HEK293 (cell line): Measurements from ENCODE around the gene POLN.
A peak's percentile ranks its signal among the peaks of the same experiment; 100 is the strongest.

ENCODE experiments used
- BCL11B ChIP-seq: fragments of 450-650 bp; formaldehyde crosslinking; IDR thresholded peaks from 2 replicates; pipeline ENCODE4 v1.5.1; 2016; ENCODE audit warnings: low read depth, missing biosample characterization, missing genetic modification characterization
- GLI4 ChIP-seq: fragments of 450-650 bp; formaldehyde crosslinking; IDR thresholded peaks from 2 replicates; pipeline ENCODE4 v1.5.1; 2016; ENCODE audit warnings: missing biosample characterization, missing genetic modification characterization
- IKZF3 ChIP-seq: fragments of 450-650 bp; IDR thresholded peaks from 2 replicates; pipeline ENCODE4 v1.5.0; 2018; ENCODE audit warnings: missing biosample characterization, mild to moderate bottlenecking, missing genetic modification characterization, moderate library complexity
- KLF7 ChIP-seq: fragments of 450-650 bp; formaldehyde crosslinking; IDR thresholded peaks from 2 replicates; pipeline ENCODE4 v1.5.1; 2016; ENCODE audit warnings: missing biosample characterization, missing genetic modification characterization, borderline replicate concordance
- KLF8 ChIP-seq: fragments of 450-650 bp; formaldehyde crosslinking; IDR thresholded peaks from 2 replicates; pipeline ENCODE4 v1.5.1; 2016; ENCODE audit warnings: missing biosample characterization, missing genetic modification characterization
- OSR2 ChIP-seq: fragments of 450-650 bp; formaldehyde crosslinking; IDR thresholded peaks from 2 replicates; pipeline ENCODE4 v1.5.1; 2016; ENCODE audit warnings: missing biosample characterization, missing genetic modification characterization
- TCF7L2 ChIP-seq: IDR thresholded peaks from 2 replicates; pipeline ENCODE4 v1.6.1; 2011; ENCODE audit warnings: low read depth, mild to moderate bottlenecking, inconsistent platforms, low read length, moderate library complexity, borderline replicate concordance
- YY1 ChIP-seq: fragments of 450-650 bp; formaldehyde crosslinking; IDR thresholded peaks from 2 replicates; pipeline ENCODE4 v1.5.1; 2018; ENCODE audit warnings: missing biosample characterization, missing genetic modification characterization
- ZBTB7A ChIP-seq: fragments of 450-650 bp; formaldehyde crosslinking; IDR thresholded peaks from 2 replicates; pipeline ENCODE4 v1.5.1; 2016; ENCODE audit warnings: low read depth, missing biosample characterization, missing genetic modification characterization
- ZBTB8A ChIP-seq: fragments of 450-650 bp; formaldehyde crosslinking; IDR thresholded peaks from 2 replicates; pipeline ENCODE4 v1.5.1; 2016; ENCODE audit warnings: missing biosample characterization, missing genetic modification characterization
- ZNF146 ChIP-seq: fragments of 450-650 bp; formaldehyde crosslinking; IDR thresholded peaks from 2 replicates; pipeline ENCODE4 v1.5.1; 2016; ENCODE audit warnings: missing biosample characterization, missing genetic modification characterization
- ZNF214 ChIP-seq: fragments of 450-650 bp; formaldehyde crosslinking; IDR thresholded peaks from 2 replicates; pipeline ENCODE4 v1.5.1; 2017; ENCODE audit warnings: missing biosample characterization, mild to moderate bottlenecking, missing genetic modification characterization, borderline replicate concordance
- ZNF324 ChIP-seq: fragments of 450-650 bp; formaldehyde crosslinking; IDR thresholded peaks from 2 replicates; pipeline ENCODE4 v1.5.1; 2016; ENCODE audit warnings: missing biosample characterization, missing genetic modification characterization
- ZNF335 ChIP-seq: fragments of 450-650 bp; formaldehyde crosslinking; conservative IDR thresholded peaks from 2 replicates; pipeline ENCODE4 v1.5.1; 2016; ENCODE audit warnings: missing biosample characterization, missing genetic modification characterization
- ZNF404 ChIP-seq: fragments of 450-650 bp; formaldehyde crosslinking; IDR thresholded peaks from 2 replicates; pipeline ENCODE4 v1.5.1; 2017; ENCODE audit warnings: missing biosample characterization, missing genetic modification characterization
- ZNF48 ChIP-seq: fragments of 450-650 bp; formaldehyde crosslinking; IDR thresholded peaks from 2 replicates; pipeline ENCODE4 v1.5.1; 2016; ENCODE audit warnings: missing biosample characterization, missing genetic modification characterization
- ZNF529 ChIP-seq: fragments of 450-650 bp; formaldehyde crosslinking; IDR thresholded peaks from 2 replicates; pipeline ENCODE4 v1.5.1; 2017; ENCODE audit warnings: missing genetic modification characterization, missing biosample characterization; ENCODE audit not compliant: insufficient replicate concordance
- ZNF561 ChIP-seq: fragments of 450-650 bp; IDR thresholded peaks from 2 replicates; pipeline ENCODE4 v1.5.1; 2018; ENCODE audit warnings: missing biosample characterization, missing genetic modification characterization, borderline replicate concordance
- ZNF600 ChIP-seq: fragments of 450-650 bp; formaldehyde crosslinking; IDR thresholded peaks from 2 replicates; pipeline ENCODE4 v1.5.1; 2016; ENCODE audit warnings: missing biosample characterization, missing genetic modification characterization
- ZNF677 ChIP-seq: fragments of 450-650 bp; IDR thresholded peaks from 2 replicates; pipeline ENCODE4 v1.5.0; 2018; ENCODE audit warnings: missing biosample characterization, mild to moderate bottlenecking, missing genetic modification characterization, moderate library complexity
- ZNF707 ChIP-seq: fragments of 450-650 bp; formaldehyde crosslinking; IDR thresholded peaks from 2 replicates; pipeline ENCODE4 v1.5.1; 2016; ENCODE audit warnings: missing biosample characterization, missing genetic modification characterization
- ZNF747 ChIP-seq: fragments of 450-650 bp; formaldehyde crosslinking; IDR thresholded peaks from 2 replicates; pipeline ENCODE4 v1.5.1; 2016; ENCODE audit warnings: missing biosample characterization, missing genetic modification characterization
- ZNF785 ChIP-seq: fragments of 450-650 bp; formaldehyde crosslinking; IDR thresholded peaks from 2 replicates; pipeline ENCODE4 v1.5.1; 2016; ENCODE audit warnings: missing biosample characterization, missing genetic modification characterization
- TF ChIP-seq, protein P1 (sequence below): fragments of 450-650 bp; formaldehyde crosslinking; conservative IDR thresholded peaks from 2 replicates; pipeline ENCODE4 v1.5.1; 2016; ENCODE audit warnings: low read depth, missing biosample characterization, missing genetic modification characterization
- TF ChIP-seq, protein P2 (sequence below): fragments of 450-650 bp; formaldehyde crosslinking; IDR thresholded peaks from 2 replicates; pipeline ENCODE4 v1.5.1; 2016; ENCODE audit warnings: missing biosample characterization, missing genetic modification characterization, borderline replicate concordance
- TF ChIP-seq, protein P3 (sequence below): fragments of 450-650 bp; formaldehyde crosslinking; IDR thresholded peaks from 2 replicates; pipeline ENCODE4 v1.5.1; 2016; ENCODE audit warnings: missing biosample characterization, missing genetic modification characterization
- TF ChIP-seq, protein P4 (sequence below): fragments of 450-650 bp; formaldehyde crosslinking; IDR thresholded peaks from 2 replicates; pipeline ENCODE4 v1.5.1; 2017; ENCODE audit warnings: missing biosample characterization, missing genetic modification characterization

The POLN gene

DNA sequence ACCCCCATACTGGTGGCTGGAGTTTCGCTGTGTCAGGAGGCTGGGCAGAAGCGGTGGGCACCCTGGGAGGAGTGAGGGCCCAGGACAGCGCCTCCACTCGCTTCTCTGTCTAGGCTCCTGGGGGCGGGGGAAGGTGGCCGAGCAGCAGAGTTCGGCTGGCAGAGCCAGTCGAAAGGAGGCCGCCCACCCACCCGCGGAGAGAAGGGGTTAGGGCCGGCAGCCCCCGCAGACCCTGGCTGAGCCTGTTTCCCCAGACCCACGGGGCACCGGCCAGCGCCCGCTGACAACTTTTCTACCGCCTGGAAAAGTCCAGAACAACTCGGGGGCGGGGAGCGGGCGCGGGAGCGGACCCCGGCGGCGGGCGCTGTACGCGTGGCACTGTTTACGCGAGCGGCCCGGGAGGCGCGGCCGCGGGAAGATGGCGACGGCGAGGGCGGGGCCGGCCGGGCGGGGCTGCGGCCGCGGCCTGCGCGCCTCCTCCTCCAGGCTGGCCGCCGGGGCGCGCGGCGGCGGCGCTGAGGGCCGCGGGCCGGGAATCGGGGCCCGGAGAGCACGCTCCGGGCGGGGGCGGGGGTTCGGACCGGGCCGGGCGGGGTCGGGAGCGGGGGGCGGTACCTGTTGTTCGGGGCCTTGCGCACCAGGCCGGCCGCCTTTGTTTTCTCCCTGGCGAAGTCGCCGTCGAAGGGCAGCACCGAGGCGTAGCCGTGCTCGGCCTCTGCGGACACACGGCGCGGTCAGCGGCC is 19.4 kb upstream of the POLN start (continued):
- TF ChIP-seq, protein P1, sequence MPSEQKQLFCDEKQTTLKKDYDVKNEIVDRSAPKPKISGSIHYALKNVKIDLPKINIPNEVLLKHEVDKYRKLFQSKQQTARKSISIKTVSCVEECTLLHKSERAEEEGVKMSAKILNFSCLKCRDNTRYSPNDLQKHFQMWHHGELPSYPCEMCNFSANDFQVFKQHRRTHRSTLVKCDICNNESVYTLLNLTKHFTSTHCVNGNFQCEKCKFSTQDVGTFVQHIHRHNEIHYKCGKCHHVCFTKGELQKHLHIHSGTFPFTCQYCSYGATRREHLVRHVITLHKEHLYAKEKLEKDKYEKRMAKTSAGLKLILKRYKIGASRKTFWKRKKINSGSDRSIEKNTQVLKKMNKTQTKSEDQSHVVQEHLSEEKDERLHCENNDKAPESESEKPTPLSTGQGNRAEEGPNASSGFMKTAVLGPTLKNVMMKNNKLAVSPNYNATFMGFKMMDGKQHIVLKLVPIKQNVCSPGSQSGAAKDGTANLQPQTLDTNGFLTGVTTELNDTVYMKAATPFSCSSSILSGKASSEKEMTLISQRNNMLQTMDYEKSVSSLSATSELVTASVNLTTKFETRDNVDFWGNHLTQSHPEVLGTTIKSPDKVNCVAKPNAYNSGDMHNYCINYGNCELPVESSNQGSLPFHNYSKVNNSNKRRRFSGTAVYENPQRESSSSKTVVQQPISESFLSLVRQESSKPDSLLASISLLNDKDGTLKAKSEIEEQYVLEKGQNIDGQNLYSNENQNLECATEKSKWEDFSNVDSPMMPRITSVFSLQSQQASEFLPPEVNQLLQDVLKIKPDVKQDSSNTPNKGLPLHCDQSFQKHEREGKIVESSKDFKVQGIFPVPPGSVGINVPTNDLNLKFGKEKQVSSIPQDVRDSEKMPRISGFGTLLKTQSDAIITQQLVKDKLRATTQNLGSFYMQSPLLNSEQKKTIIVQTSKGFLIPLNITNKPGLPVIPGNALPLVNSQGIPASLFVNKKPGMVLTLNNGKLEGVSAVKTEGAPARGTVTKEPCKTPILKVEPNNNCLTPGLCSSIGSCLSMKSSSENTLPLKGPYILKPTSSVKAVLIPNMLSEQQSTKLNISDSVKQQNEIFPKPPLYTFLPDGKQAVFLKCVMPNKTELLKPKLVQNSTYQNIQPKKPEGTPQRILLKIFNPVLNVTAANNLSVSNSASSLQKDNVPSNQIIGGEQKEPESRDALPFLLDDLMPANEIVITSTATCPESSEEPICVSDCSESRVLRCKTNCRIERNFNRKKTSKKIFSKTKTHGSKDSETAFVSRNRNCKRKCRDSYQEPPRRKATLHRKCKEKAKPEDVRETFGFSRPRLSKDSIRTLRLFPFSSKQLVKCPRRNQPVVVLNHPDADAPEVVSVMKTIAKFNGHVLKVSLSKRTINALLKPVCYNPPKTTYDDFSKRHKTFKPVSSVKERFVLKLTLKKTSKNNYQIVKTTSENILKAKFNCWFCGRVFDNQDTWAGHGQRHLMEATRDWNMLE (tag by site-specific recombination), result no peak
- TF ChIP-seq YY1 (tag by site-specific recombination) (no peak), ZBTB8A (tag by site-specific recombination) (peak; percentile 63), KLF8 (tag by site-specific recombination) (no peak), ZNF677 (no peak), ZNF146 (tag by site-specific recombination) (no peak), ZNF561 (tag by site-specific recombination) (0 out of 2 replicates have a peak, but pooled peaks have one; percentile 42), ZNF48 (tag by site-specific recombination) (no peak), ZBTB7A (no peak), TCF7L2 (no peak), OSR2 (tag by site-specific recombination) (no peak), ZNF747 (tag by site-specific recombination) (no peak), ZNF404 (no peak), ZNF324 (no peak), ZNF785 (tag by site-specific recombination) (no peak), KLF7 (tag by site-specific recombination) (0 out of 2 replicates have a peak, but pooled peaks have one; percentile 24), ZNF335 (tag by site-specific recombination) (peak; percentile 34), GLI4 (no peak), IKZF3 (tag by site-specific recombination) (no peak), BCL11B (tag by site-specific recombination) (no peak), ZNF214 (no peak), ZNF707 (no peak), ZNF529 (no peak), ZNF600 (tag by site-specific recombination) (peak; percentile 69)
- TF ChIP-seq, protein P2, sequence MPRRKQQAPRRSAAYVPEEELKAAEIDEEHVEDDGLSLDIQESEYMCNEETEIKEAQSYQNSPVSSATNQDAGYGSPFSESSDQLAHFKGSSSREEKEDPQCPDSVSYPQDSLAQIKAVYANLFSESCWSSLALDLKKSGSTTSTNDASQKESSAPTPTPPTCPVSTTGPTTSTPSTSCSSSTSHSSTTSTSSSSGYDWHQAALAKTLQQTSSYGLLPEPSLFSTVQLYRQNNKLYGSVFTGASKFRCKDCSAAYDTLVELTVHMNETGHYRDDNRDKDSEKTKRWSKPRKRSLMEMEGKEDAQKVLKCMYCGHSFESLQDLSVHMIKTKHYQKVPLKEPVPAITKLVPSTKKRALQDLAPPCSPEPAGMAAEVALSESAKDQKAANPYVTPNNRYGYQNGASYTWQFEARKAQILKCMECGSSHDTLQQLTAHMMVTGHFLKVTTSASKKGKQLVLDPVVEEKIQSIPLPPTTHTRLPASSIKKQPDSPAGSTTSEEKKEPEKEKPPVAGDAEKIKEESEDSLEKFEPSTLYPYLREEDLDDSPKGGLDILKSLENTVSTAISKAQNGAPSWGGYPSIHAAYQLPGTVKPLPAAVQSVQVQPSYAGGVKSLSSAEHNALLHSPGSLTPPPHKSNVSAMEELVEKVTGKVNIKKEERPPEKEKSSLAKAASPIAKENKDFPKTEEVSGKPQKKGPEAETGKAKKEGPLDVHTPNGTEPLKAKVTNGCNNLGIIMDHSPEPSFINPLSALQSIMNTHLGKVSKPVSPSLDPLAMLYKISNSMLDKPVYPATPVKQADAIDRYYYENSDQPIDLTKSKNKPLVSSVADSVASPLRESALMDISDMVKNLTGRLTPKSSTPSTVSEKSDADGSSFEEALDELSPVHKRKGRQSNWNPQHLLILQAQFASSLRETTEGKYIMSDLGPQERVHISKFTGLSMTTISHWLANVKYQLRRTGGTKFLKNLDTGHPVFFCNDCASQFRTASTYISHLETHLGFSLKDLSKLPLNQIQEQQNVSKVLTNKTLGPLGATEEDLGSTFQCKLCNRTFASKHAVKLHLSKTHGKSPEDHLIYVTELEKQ, result no peak
- TF ChIP-seq, protein P3, sequence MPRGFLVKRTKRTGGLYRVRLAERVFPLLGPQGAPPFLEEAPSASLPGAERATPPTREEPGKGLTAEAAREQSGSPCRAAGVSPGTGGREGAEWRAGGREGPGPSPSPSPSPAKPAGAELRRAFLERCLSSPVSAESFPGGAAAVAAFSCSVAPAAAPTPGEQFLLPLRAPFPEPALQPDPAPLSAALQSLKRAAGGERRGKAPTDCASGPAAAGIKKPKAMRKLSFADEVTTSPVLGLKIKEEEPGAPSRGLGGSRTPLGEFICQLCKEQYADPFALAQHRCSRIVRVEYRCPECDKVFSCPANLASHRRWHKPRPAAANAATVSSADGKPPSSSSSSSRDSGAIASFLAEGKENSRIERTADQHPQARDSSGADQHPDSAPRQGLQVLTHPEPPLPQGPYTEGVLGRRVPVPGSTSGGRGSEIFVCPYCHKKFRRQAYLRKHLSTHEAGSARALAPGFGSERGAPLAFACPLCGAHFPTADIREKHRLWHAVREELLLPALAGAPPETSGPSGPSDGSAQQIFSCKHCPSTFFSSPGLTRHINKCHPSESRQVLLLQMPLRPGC (tag by site-specific recombination), result no peak
- TF ChIP-seq, protein P4, sequence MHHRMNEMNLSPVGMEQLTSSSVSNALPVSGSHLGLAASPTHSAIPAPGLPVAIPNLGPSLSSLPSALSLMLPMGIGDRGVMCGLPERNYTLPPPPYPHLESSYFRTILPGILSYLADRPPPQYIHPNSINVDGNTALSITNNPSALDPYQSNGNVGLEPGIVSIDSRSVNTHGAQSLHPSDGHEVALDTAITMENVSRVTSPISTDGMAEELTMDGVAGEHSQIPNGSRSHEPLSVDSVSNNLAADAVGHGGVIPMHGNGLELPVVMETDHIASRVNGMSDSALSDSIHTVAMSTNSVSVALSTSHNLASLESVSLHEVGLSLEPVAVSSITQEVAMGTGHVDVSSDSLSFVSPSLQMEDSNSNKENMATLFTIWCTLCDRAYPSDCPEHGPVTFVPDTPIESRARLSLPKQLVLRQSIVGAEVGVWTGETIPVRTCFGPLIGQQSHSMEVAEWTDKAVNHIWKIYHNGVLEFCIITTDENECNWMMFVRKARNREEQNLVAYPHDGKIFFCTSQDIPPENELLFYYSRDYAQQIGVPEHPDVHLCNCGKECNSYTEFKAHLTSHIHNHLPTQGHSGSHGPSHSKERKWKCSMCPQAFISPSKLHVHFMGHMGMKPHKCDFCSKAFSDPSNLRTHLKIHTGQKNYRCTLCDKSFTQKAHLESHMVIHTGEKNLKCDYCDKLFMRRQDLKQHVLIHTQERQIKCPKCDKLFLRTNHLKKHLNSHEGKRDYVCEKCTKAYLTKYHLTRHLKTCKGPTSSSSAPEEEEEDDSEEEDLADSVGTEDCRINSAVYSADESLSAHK, result no peak
